Tibial artery (tissue), 4 donors: Measurements from ENCODE around the gene AEN.

ENCODE experiments used
- DNase-seq, 2 donors: peaks; one replicate each; pipeline ENCODE4 v3.0.0-alpha.2; 2019
- H3K27ac ChIP-seq, 2 donors: fragments of 200-600 bp; sonication (generic) in 1 of 2; 1 replicate in 1 of 2; 2 replicates in 1 of 2; pipeline ENCODE4 v1.5.1; 2018 to 2019; ENCODE audit warnings: mild to moderate bottlenecking in 1 of 2
- H3K27me3 ChIP-seq, 2 donors: fragments of 200-600 bp; sonication (generic) in 1 of 2; one replicate each; pipeline versions ENCODE4 v1.5.1 to v1.6.0; 2016 to 2019
- H3K36me3 ChIP-seq, 3 donors: fragments of 200-600 bp; sonication (generic) in 2 of 3; one replicate each; pipeline ENCODE4 v1.5.1; 2016 to 2019; ENCODE audit warnings: mild to moderate bottlenecking in 2 of 3
- H3K4me1 ChIP-seq, 4 donors: fragments of 200-600 bp; sonication (generic) in 2 of 4; 1 replicate in 3 of 4; 2 replicates in 1 of 4; pipeline ENCODE4 v1.5.1; 2016 to 2019
- H3K4me3 ChIP-seq, 2 donors: fragments of 200-600 bp; sonication (generic) in 1 of 2; 1 replicate in 1 of 2; 2 replicates in 1 of 2; pipeline ENCODE4 v1.5.1; 2018 to 2019; ENCODE audit warnings: mild to moderate bottlenecking in 2 of 2
- H3K9me3 ChIP-seq, 3 donors: fragments of 200-600 bp; sonication (generic) in 1 of 3; one replicate each; pipeline ENCODE4 v1.5.1; 2016 to 2019
- intact Hi-C: fragments of 100-400 bp; cut with DNase I; formaldehyde crosslinking; loops from one replicate; pipeline ENCODE4 v1.15.0; 2023; ENCODE audit warnings: low total_unique reads
- TF ChIP-seq, protein P1 (sequence below), 2 experiments: fragments of 200-600 bp in 1 of 2; fragments of 450-650 bp in 1 of 2; IDR thresholded peaks; one replicate each; pipeline ENCODE4 v1.5.1; 2017 to 2019; ENCODE audit warnings: antibody characterized with exemption in 2 of 2, mild to moderate bottlenecking in 1 of 2, moderate library complexity in 1 of 2

Gene AEN

DNA sequence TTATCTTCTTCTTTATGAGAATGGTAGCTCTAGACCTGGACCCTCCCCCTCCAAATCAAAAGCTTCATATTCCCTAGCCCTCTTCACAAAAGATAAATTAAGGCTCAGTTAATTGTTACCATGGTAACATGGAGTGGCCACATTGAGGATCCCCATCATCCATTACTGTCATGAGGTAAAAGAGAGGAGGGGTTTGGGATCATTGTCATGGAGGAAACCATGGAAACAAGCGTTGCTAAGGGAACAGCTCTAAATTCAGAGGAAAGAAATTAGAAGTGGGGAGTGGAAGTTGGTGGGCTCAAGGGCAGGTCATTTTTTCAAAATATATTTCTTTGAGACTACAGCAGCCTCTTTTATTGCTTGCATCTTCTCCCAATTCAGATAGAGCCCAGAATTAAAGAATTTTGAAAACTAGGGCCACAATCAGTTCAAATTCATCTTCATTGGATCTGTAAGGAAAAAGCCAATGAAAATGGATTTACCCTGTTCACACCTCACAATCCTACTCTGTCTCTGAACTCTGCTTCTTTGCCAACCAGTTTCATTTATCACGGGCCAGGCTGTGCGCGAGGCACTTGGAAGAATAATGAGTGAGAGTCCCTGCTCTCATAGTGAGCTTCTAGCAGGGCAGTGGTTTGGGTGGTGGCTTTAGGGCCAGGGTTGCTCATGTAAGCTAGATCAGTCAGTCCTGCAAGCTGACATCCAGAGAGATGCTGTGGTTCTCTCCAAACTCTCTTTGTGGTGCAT lies 11.6 kb upstream of the AEN start:
- intact Hi-C loops = no loop called here
- no peak for DNase-seq
- Histone ChIP-seq H3K27me3 (peaks cover 2 to 32% of the 10 kb centered on the region in 2 donors), H3K36me3 (no peaks in the 10 kb centered on the region), H3K4me1 (peaks cover 0 to 15% (median 13%) of the 10 kb centered on the region in 4 donors), H3K4me3 (no peak overlapping the region), H3K27ac (no peak overlapping the region), H3K9me3 (no peaks in the 10 kb centered on the region)
- TF ChIP-seq, protein P1, sequence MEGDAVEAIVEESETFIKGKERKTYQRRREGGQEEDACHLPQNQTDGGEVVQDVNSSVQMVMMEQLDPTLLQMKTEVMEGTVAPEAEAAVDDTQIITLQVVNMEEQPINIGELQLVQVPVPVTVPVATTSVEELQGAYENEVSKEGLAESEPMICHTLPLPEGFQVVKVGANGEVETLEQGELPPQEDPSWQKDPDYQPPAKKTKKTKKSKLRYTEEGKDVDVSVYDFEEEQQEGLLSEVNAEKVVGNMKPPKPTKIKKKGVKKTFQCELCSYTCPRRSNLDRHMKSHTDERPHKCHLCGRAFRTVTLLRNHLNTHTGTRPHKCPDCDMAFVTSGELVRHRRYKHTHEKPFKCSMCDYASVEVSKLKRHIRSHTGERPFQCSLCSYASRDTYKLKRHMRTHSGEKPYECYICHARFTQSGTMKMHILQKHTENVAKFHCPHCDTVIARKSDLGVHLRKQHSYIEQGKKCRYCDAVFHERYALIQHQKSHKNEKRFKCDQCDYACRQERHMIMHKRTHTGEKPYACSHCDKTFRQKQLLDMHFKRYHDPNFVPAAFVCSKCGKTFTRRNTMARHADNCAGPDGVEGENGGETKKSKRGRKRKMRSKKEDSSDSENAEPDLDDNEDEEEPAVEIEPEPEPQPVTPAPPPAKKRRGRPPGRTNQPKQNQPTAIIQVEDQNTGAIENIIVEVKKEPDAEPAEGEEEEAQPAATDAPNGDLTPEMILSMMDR (IDR thresholded peaks at IDR 0.05) = no peak

GRCh38 chr15:88610701-88611231 lies 10.4 kb upstream of the AEN start:
- peaks cover 0 to 26% of the 10 kb centered on the region in 2 donors for H3K27me3 ChIP-seq
- TF ChIP-seq, protein P1 (IDR thresholded peaks at IDR 0.05) = no peak
- no peaks in the 10 kb centered on the region for H3K9me3 ChIP-seq
- H3K4me1 ChIP-seq = peaks cover 0 to 3% (median under 1%) of the 10 kb centered on the region in 4 donors
- intact Hi-C loops = no loop called here
- no peak for DNase-seq
- H3K27ac ChIP-seq = no peak overlapping the region
- H3K4me3 ChIP-seq = no peak overlapping the region
- no peaks in the 10 kb centered on the region for H3K36me3 ChIP-seq

DNA sequence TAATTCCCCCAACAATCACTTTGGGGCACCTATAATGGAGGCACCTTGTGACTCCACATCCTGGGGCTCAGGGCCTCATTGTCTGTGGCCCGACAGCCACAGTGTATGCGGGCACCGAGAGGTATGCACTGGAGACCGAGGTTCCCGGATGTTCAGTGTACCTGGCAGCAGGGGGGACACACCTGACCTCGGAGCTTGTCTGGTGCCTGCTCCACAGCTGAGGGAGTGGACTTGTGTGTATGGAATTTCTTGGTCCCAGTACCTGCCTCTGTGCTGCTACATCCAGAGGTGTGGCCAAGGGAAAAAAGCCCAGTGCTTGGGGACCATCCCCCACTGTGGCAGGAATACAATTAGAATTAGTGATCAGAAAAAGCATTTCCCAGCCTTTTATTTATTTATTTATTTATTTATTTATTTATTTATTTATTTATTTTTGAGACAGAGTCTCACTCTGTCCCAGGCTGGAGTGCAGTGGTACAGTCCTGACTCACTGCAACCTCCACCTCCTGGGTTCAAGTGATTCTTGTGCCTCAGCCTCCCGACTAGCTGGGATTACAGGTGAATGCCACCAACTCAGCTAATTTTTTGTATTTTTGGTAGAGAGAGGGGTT lies 8.8 kb upstream of the AEN start:
- peaks cover 0 to 10% of the 10 kb centered on the region in 2 donors for H3K27me3 ChIP-seq
- intact Hi-C loops = no loop called here
- TF ChIP-seq, protein P1 (IDR thresholded peaks at IDR 0.05) = no peak

GRCh38 chr15:88613074-88613944 lies 7.8 kb upstream of the AEN start:
- intact Hi-C loops = no loop called here
- Histone ChIP-seq H3K9me3 (no peaks in the 10 kb centered on the region), H3K27me3 (peaks cover 0 to 8% of the 10 kb centered on the region in 2 donors), H3K4me1 (no peaks in the 10 kb centered on the region), H3K27ac (no peak overlapping the region), H3K4me3 (no peak overlapping the region), H3K36me3 (no peaks in the 10 kb centered on the region)
- TF ChIP-seq, protein P1 (IDR thresholded peaks at IDR 0.05) = no peak
- DNase-seq = no peak

More for the DNA sequence above, 8.8 kb upstream of the AEN start:
- H3K27ac ChIP-seq = no peak overlapping the region
- H3K4me1 ChIP-seq = no peaks in the 10 kb centered on the region
- H3K4me3 ChIP-seq = no peak overlapping the region
- no peak for DNase-seq
- H3K9me3 ChIP-seq = no peaks in the 10 kb centered on the region
- H3K36me3 ChIP-seq = no peaks in the 10 kb centered on the region

GRCh38 chr15:88615303-88616107 lies 5.6 kb upstream of the AEN start:
- Histone ChIP-seq H3K9me3 (no peaks in the 10 kb centered on the region), H3K27ac (no peak overlapping the region), H3K36me3 (no peaks in the 10 kb centered on the region), H3K27me3 (peaks cover 0 to 6% of the 10 kb centered on the region in 2 donors), H3K4me3 (no peak overlapping the region), H3K4me1 (peaks cover 0 to under 1% (median under 1%) of the 10 kb centered on the region in 4 donors)
- intact Hi-C loops = no loop called here
- no peak for DNase-seq
- TF ChIP-seq, protein P1 (IDR thresholded peaks at IDR 0.05) = no peak
